PC-3 (cell line): Measurements from ENCODE around the gene DIP2C.

ENCODE experiments used
- CTCF ChIP-seq: fragments of 300-600 bp; sonication (generic); conservative IDR thresholded peaks from 2 replicates; pipeline ENCODE4 v1.5.1; 2017; ENCODE audit warnings: antibody characterized with exemption, low read depth, mild to moderate bottlenecking, low read length
- EZH2 ChIP-seq: fragments of 300-600 bp; sonication (generic); IDR thresholded peaks from one replicate; pipeline ENCODE4 v1.6.1; 2017; ENCODE audit warnings: antibody characterized with exemption, mild to moderate bottlenecking, low read length; ENCODE audit not compliant: unreplicated experiment
- EZH2phosphoT487 ChIP-seq: fragments of 300-600 bp; sonication (generic); IDR thresholded peaks from 2 replicates; pipeline ENCODE4 v1.6.1; 2018; ENCODE audit warnings: mild to moderate bottlenecking, antibody characterized with exemption, low read length, borderline replicate concordance

- TF ChIP-seq CTCF (no peak), EZH2 (no peak), EZH2phosphoT487 (no peak)
These were observed 58.8 kb downstream of the DIP2C start for GRCh38 chr10:630581-631073.
